Heart right ventricle (tissue), 16 donors: ENCODE results near the gene NUP98. TPM values are rescaled to one million over a fixed set of nuclear protein-coding genes. Genes with fewer than 3 reads are reported as not detected.

ENCODE experiments used
- ATAC-seq, 8 donors: fragments of 200-7000 bp; cut with Tn5 transposase; one replicate each; pipeline ENCODE4 v1.9.1; 2020; ENCODE audit warnings: mild to moderate bottlenecking in 8 of 8, moderate library complexity in 8 of 8, moderate number of reproducible peaks in 1 of 8
- DNase-seq, 2 donors: peaks; one replicate each; pipeline ENCODE4 v3.0.0-alpha.2; 2020
- H3K27ac ChIP-seq, 10 donors: fragments of 200-600 bp; sonication (generic) in 2 of 10; one replicate each; pipeline versions ENCODE4 v1.5.0 to v1.8.0; 2020 to 2022; ENCODE audit warnings: mild to moderate bottlenecking in 3 of 10
- H3K27me3 ChIP-seq, 7 donors: fragments of 200-600 bp; one replicate each; pipeline ENCODE4 v1.8.0; 2021 to 2022; ENCODE audit warnings: mild to moderate bottlenecking in 2 of 7
- H3K36me3 ChIP-seq, 9 donors: fragments of 200-600 bp; sonication (generic) in 1 of 9; one replicate each; pipeline versions ENCODE4 v1.5.0 to v1.8.0; 2020 to 2022; ENCODE audit warnings: mild to moderate bottlenecking in 2 of 9
- H3K4me1 ChIP-seq, 9 donors: fragments of 200-600 bp; sonication (generic) in 1 of 9; one replicate each; pipeline versions ENCODE4 v1.5.0 to v1.8.0; 2020 to 2022; ENCODE audit warnings: mild to moderate bottlenecking in 4 of 9
- H3K4me3 ChIP-seq, 10 donors: fragments of 200-600 bp; sonication (generic) in 2 of 10; one replicate each; pipeline versions ENCODE4 v1.5.0 to v1.8.0; 2020 to 2022; ENCODE audit warnings: mild to moderate bottlenecking in 7 of 10, moderate library complexity in 2 of 10
- H3K9me3 ChIP-seq, 11 donors: fragments of 200-600 bp in 10 of 11; sonication (generic) in 2 of 11; one replicate each; pipeline versions ENCODE4 v1.5.0 to v1.8.0; 2013 to 2022; ENCODE audit warnings: mild to moderate bottlenecking in 2 of 11, control low read depth in 1 of 11, moderate library complexity in 1 of 11
- CTCF ChIP-seq, 9 donors: fragments of 200-600 bp; sonication (generic) in 2 of 9; IDR thresholded peaks; one replicate each; pipeline versions ENCODE4 v1.5.0 to v1.8.0; 2021 to 2022; ENCODE audit warnings: antibody characterized with exemption in 9 of 9, mild to moderate bottlenecking in 5 of 9, moderate library complexity in 1 of 9
- WGBS, 2 donors: extraction: QIAGEN DNeasy Blood & Tissue Kit; methylation state at CpG; one replicate each; pipeline ENCODE4 v1.1.7; 2013; ENCODE audit warnings: inconsistent platforms in 1 of 2; 5-methylcytosine and 5-hydroxymethylcytosine counted together
- intact Hi-C, 10 donors: fragments of 100-400 bp; cut with DNase I; formaldehyde crosslinking; loops; one replicate each; pipeline versions ENCODE4 v1.11.1 to v1.14.2; 2022
- polyA plus RNA-seq, 2 donors: library from polyadenylated mRNA; stranded (reverse); fragments of 200-250 nt; gene quantifications; one replicate each; pipeline ENCODE4 v1.2.3, GENCODE V29; 2013
- total RNA-seq, 10 donors: library from RNA; stranded (reverse); fragmentation: NEBNext Ultra II Directional in 3 of 10; extraction: Animal tissue kit (Norgen Biotek cat#: 25700) in 3 of 10; gene quantifications; one replicate each; pipeline versions ENCODE4 v1.2.1 to v1.2.4, GENCODE V29; 2021 to 2023
- donor health status: Arrhythmogenic right ventricular cardiomyopathy.
- donor health status: ischemic (EF 13 %, LVEDD 7.1; RV severe dilation, severe dysfunction).
- donor health status: healthy with polysubstance abuse.
- donor health status: DM: no; HTN: yes; CAD: no.
- donor health status: DM: no; HTN: no; CAD: no.
- donor health status: ischemic (EF 25% LVEDD 6.9; RV normal size, moderate dysfunction).
- donor health status: ischemic (EF 25% LVEDD 5.7; RV mildly dilated, moderate dysfunction).
- donor health status: healthy.
- donor health status: DM: yes; HTN: yes; CAD: no.
- donor health status: Ischemic cardiomyopathy.
- donor health status: ischemic (EF 35%, LVEDD 5.7; RV mildly dilated, moderate dysfunction).
- donor health status: nonischemic (EF 11% LVEDD 7.7; RV severe dilation, severe dysfunction).
- donor health status: DM: yes; HTN: yes; CAD: no.
- donor health status: PGD.
- donor health status: ischemic (EF 29% LVEDD 5.4; RV normal size, mild dysfunction).
- donor health status: nonischemic (EF 23%, LVEDD 6.1; RV moderate dilation, normal function).

Gene NUP98
- total and polyA plus RNA-seq, 12 donors = 11.1 to 65.5 (median 46.0) TPM

- TF ChIP-seq CTCF (IDR thresholded peaks at IDR 0.05) = no peak
- H3K4me3 ChIP-seq = no peak overlapping the region
- H3K27me3 ChIP-seq = no peaks in the 10 kb centered on the region
- H3K4me1 ChIP-seq = peaks cover 0 to 47% (median 25%) of the 10 kb centered on the region in 9 donors
- intact Hi-C loops = loop anchor here in 1 of 10 donors (5.0 kb wide), 1 partner anchor 33 kb away; the partner anchor contains the start of gene RHOG
- no peaks in the 10 kb centered on the region for H3K9me3 ChIP-seq
- no peak for DNase-seq
- H3K36me3 ChIP-seq = no peaks in the 10 kb centered on the region
- ATAC-seq = no peak
- peak overlapping the region in 7 of 10 donors; percentile 13 to 86 (median 76) for H3K27ac ChIP-seq
- 95 to 100% methylated on average over 1 of the region's 1 CpG for WGBS, 2 donors
Observed at GRCh38 chr11:3809624-3809928, 12.2 kb upstream of the NUP98 start.

GRCh38 chr11:3808861-3809623, 11.7 kb upstream of the NUP98 start:
- ATAC-seq = peak in 7 of 8 donors; percentile 23 to 59 (median 46)
- H3K27ac ChIP-seq = peak overlapping the region in 9 of 10 donors; percentile 23 to 86 (median 77)
- WGBS, 2 donors = 40 to 49% methylated on average over 5 of the region's 5 CpGs

DNA sequence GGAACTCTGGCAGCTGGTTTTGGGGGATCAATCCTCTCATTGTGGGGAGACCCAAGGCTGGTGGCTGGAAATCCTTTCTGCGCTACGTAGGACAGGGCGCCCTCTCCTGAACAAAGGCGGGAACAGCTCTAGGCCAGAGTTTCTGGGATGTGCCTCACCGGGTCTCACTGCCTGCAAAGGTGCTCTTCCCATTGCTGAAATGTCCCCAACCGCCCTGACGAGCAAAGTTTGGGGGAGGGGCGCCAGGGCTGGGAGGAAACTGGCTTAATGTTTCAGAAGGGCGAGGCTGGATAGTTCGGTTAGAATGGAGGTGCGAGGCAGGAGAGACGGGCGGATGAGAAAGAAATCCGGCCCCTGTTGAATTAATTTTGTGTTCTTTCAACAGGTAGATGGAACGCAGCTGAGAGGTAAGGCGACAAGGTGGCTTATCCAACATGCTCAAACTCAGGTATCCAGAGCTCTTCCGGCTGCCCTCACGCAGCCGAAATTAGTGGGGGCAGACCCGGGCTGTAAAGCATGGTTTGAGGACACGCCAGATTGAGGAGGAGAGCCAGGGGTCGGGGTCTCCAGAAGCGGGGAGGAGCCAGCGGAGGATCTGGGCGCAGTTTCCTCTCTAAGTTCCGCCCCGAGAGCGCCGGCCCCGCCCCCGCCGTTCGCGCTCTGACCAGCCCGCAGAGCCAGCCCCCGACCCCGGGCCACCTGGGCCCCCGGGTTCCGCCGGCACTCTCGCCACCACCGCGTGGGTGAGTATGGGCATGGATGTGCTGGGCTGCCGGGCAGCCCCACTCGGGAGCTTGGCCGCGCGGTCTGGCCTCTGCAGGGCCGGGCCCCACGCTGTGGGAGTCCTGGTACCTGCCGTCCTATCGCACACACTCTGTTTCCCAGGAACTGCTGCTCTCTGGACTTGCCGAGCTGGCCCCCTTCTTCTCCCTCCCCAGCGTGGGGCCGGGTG, 10.8 kb upstream of the NUP98 start, which contains the start of gene PGAP2:
Gene PGAP2 (plus strand): TSS at position 652 of the 952 bp plus-strand sequence. CDS start 2,700 bp downstream, outside the sequence.
- H3K36me3 ChIP-seq = no peaks in the 10 kb centered on the region
- WGBS, 2 donors = 1 to 3% methylated on average over 55 of the region's 55 CpGs
- no peaks in the 10 kb centered on the region for H3K9me3 ChIP-seq
- no peaks in the 10 kb centered on the region for H3K27me3 ChIP-seq
- H3K4me3 ChIP-seq = peak within 1 kb of the TSS; percentile 42 to 84 (median 78)
- peak; percentile 29 to 80 (median 64) for TF ChIP-seq CTCF (IDR thresholded peaks at IDR 0.05)
- intact Hi-C loops = loop anchor here in 1 of 10 donors (5.0 kb wide), 1 partner anchor 34 kb away; the partner anchor contains the start of gene RHOG
- H3K4me1 ChIP-seq = peaks cover 0 to 47% (median 25%) of the 10 kb centered on the region in 9 donors
- ATAC-seq (peak; percentile 63 to 86 (median 76)), DNase-seq (peak; percentile 56 to 72)
- peak within 1 kb of the TSS; percentile 9 to 86 (median 76) for H3K27ac ChIP-seq

More at GRCh38 chr11:3808861-3809623, 11.7 kb upstream of the NUP98 start:
- Histone ChIP-seq H3K4me3 (peak overlapping the region; percentile 42 to 84 (median 78)), H3K27me3 (no peaks in the 10 kb centered on the region), H3K9me3 (no peaks in the 10 kb centered on the region), H3K4me1 (peaks cover 0 to 47% (median 25%) of the 10 kb centered on the region in 9 donors), H3K36me3 (no peaks in the 10 kb centered on the region)
- peak in 5 of 9 donors; percentile 16 to 49 (median 39) for TF ChIP-seq CTCF (IDR thresholded peaks at IDR 0.05)
- DNase-seq = no peak
- intact Hi-C loops = loop anchor here in 1 of 10 donors (5.0 kb wide), 1 partner anchor 33 kb away; the partner anchor contains the start of gene RHOG
